Testis (tissue), 2 donors: ENCODE results near the gene ITM2C.

Source experiments
- CTCF ChIP-seq, 3 experiments: fragments of 450-650 bp in 2 of 3; fragments of 200-600 bp in 1 of 3; sonication (generic) in 1 of 3; IDR thresholded peaks; one replicate each; pipeline ENCODE4 v1.5.1; 2016 to 2019; ENCODE audit warnings: antibody characterized with exemption in 3 of 3, mild to moderate bottlenecking in 2 of 3, moderate library complexity in 1 of 3
- POLR2A ChIP-seq: fragments of 450-650 bp; IDR thresholded peaks from one replicate; pipeline ENCODE4 v1.6.1; 2017; ENCODE audit warnings: antibody characterized with exemption, mild to moderate bottlenecking, moderate library complexity

GRCh38 chr2:230910546-230911177 is 45.9 kb downstream of the ITM2C start:
- TF ChIP-seq CTCF (IDR thresholded peaks at IDR 0.05), result no peak
- TF ChIP-seq POLR2A, result no peak
